Measurements from ENCODE around the gene SAP30. TPM values are rescaled to one million over a fixed set of nuclear protein-coding genes. Genes with fewer than 3 reads are reported as not detected.

The SAP30 gene
- total RNA-seq, 1 donor from 2014 or later: 8.8 TPM

- FAIRE-seq: no peak
- no peak overlapping the region for H3K4me2 ChIP-seq (ENCODE audit: low read length)
- no peak overlapping the region for H3K27ac Mint-ChIP-seq (ENCODE audit: unreplicated experiment)
These were observed 43.7 kb downstream of the SAP30 start for GRCh38 chr4:173414456-173414855.

GRCh38 chr4:173415092-173415491, 44.3 kb downstream of the SAP30 start:
- Mint-ChIP-seq H3K9me3 (ENCODE audit: unreplicated experiment) (no peaks in the 10 kb centered on the region), H3K4me1 (ENCODE audit: low read depth, unreplicated experiment) (no peaks in the 10 kb centered on the region), H3K27me3 (ENCODE audit: low read depth, unreplicated experiment) (no peaks in the 10 kb centered on the region), H3K4me3 (ENCODE audit: unreplicated experiment) (no peak overlapping the region), H3K27ac (ENCODE audit: unreplicated experiment) (no peak overlapping the region), H3K36me3 (ENCODE audit: low read depth, unreplicated experiment) (peaks cover 1% of the 10 kb centered on the region)
- TF ChIP-seq EZH2 (IDR thresholded peaks at IDR 0.05; ENCODE audit: insufficient read depth, low read length) (no peak), CTCF (IDR thresholded peaks at IDR 0.05; ENCODE audit: insufficient read depth, low read depth, low read length) (no peak)
- Histone ChIP-seq H2AFZ (ENCODE audit: low read depth, low read length) (no peak overlapping the region), H3K4me2 (ENCODE audit: low read length) (no peak overlapping the region), H3K27ac (ENCODE audit: low read depth, low read length) (no peak overlapping the region), H3K79me2 (ENCODE audit: insufficient read depth, low read length) (no peaks in the 10 kb centered on the region), H3K27me3 (ENCODE audit: insufficient read depth, low read length) (no peaks in the 10 kb centered on the region), H3K9me3 (ENCODE audit: insufficient read depth, low read depth, low read length) (no peaks in the 10 kb centered on the region), H3K4me3 (ENCODE audit: insufficient read depth, low read depth, low read length) (no peak overlapping the region), H3K9ac (ENCODE audit: low read length) (no peak overlapping the region), H3K4me1 (ENCODE audit: insufficient read depth, low read length) (no peaks in the 10 kb centered on the region), H3K36me3 (ENCODE audit: insufficient read depth, low read length) (no peaks in the 10 kb centered on the region), H4K20me1 (ENCODE audit: insufficient read depth, low read length) (no peaks in the 10 kb centered on the region)
- FAIRE-seq: no peak
- no peak for DNase-seq (ENCODE audit: low read depth)

More at GRCh38 chr4:173414456-173414855, 43.7 kb downstream of the SAP30 start:
- H3K79me2 ChIP-seq (ENCODE audit: insufficient read depth, low read length): no peaks in the 10 kb centered on the region
- H2AFZ ChIP-seq (ENCODE audit: low read depth, low read length): no peak overlapping the region
- no peak overlapping the region for H3K9ac ChIP-seq (ENCODE audit: low read length)
- H3K9me3 ChIP-seq (ENCODE audit: insufficient read depth, low read depth, low read length): no peaks in the 10 kb centered on the region
- no peak overlapping the region for H3K4me3 Mint-ChIP-seq (ENCODE audit: unreplicated experiment)
- no peaks in the 10 kb centered on the region for H3K27me3 ChIP-seq (ENCODE audit: insufficient read depth, low read length)
- H4K20me1 ChIP-seq (ENCODE audit: insufficient read depth, low read length): no peaks in the 10 kb centered on the region
- no peak overlapping the region for H3K4me3 ChIP-seq (ENCODE audit: insufficient read depth, low read depth, low read length)
- no peaks in the 10 kb centered on the region for H3K36me3 ChIP-seq (ENCODE audit: insufficient read depth, low read length)
- no peak overlapping the region for H3K27ac ChIP-seq (ENCODE audit: low read depth, low read length)
- no peak for DNase-seq (ENCODE audit: low read depth)
- no peaks in the 10 kb centered on the region for H3K9me3 Mint-ChIP-seq (ENCODE audit: unreplicated experiment)
- no peaks in the 10 kb centered on the region for H3K27me3 Mint-ChIP-seq (ENCODE audit: low read depth, unreplicated experiment)
- TF ChIP-seq CTCF (IDR thresholded peaks at IDR 0.05; ENCODE audit: insufficient read depth, low read depth, low read length) (no peak), EZH2 (IDR thresholded peaks at IDR 0.05; ENCODE audit: insufficient read depth, low read length) (no peak)
- no peaks in the 10 kb centered on the region for H3K4me1 Mint-ChIP-seq (ENCODE audit: low read depth, unreplicated experiment)
- peaks cover 1% of the 10 kb centered on the region for H3K36me3 Mint-ChIP-seq (ENCODE audit: low read depth, unreplicated experiment)
- no peaks in the 10 kb centered on the region for H3K4me1 ChIP-seq (ENCODE audit: insufficient read depth, low read length)

- no peak overlapping the region for H2AFZ ChIP-seq (ENCODE audit: low read depth, low read length)
- no peaks in the 10 kb centered on the region for H3K4me1 Mint-ChIP-seq (ENCODE audit: low read depth, unreplicated experiment)
- H3K27ac ChIP-seq (ENCODE audit: low read depth, low read length): no peak overlapping the region
- no peaks in the 10 kb centered on the region for H3K9me3 ChIP-seq (ENCODE audit: insufficient read depth, low read depth, low read length)
- TF ChIP-seq EZH2 (IDR thresholded peaks at IDR 0.05; ENCODE audit: insufficient read depth, low read length) (no peak), CTCF (IDR thresholded peaks at IDR 0.05; ENCODE audit: insufficient read depth, low read depth, low read length) (no peak)
- no peaks in the 10 kb centered on the region for H3K79me2 ChIP-seq (ENCODE audit: insufficient read depth, low read length)
- H3K36me3 ChIP-seq (ENCODE audit: insufficient read depth, low read length): no peaks in the 10 kb centered on the region
- H3K27me3 Mint-ChIP-seq (ENCODE audit: low read depth, unreplicated experiment): no peaks in the 10 kb centered on the region
- H3K9me3 Mint-ChIP-seq (ENCODE audit: unreplicated experiment): no peaks in the 10 kb centered on the region
- FAIRE-seq: no peak
- H3K4me2 ChIP-seq (ENCODE audit: low read length): no peak overlapping the region
- H3K4me3 ChIP-seq (ENCODE audit: insufficient read depth, low read depth, low read length): no peak overlapping the region
- no peak overlapping the region for H3K27ac Mint-ChIP-seq (ENCODE audit: unreplicated experiment)
- no peaks in the 10 kb centered on the region for H3K27me3 ChIP-seq (ENCODE audit: insufficient read depth, low read length)
- no peak overlapping the region for H3K4me3 Mint-ChIP-seq (ENCODE audit: unreplicated experiment)
- no peak for DNase-seq (ENCODE audit: low read depth)
- peaks cover under 1% of the 10 kb centered on the region for H3K36me3 Mint-ChIP-seq (ENCODE audit: low read depth, unreplicated experiment)
- no peak overlapping the region for H3K9ac ChIP-seq (ENCODE audit: low read length)
- no peaks in the 10 kb centered on the region for H3K4me1 ChIP-seq (ENCODE audit: insufficient read depth, low read length)
- no peaks in the 10 kb centered on the region for H4K20me1 ChIP-seq (ENCODE audit: insufficient read depth, low read length)
These were observed 45.3 kb downstream of the SAP30 start for GRCh38 chr4:173415885-173416653.

Data from astrocyte (in vitro differentiated cells and primary cell).